Measurements from ENCODE around the gene PPP6R2. TPM values are rescaled to one million over a fixed set of nuclear protein-coding genes. Genes with fewer than 3 reads are reported as not detected.
A peak's percentile ranks its signal among the peaks of the same experiment; 100 is the strongest.

Gene PPP6R2
- total and polyA plus RNA-seq, 7 experiments from 2014 or later = 17.0 to 88.1 (median 63.9) TPM

GRCh38 chr22:50467773-50468440, 124.8 kb downstream of the PPP6R2 start:
- Histone ChIP-seq H3K27me3 (ENCODE audit: control insufficient read depth in 2 of 2, insufficient read depth in 2 of 2, low read length in 2 of 2) (no peaks in the 10 kb centered on the region), H3K4me3 (ENCODE audit: low read length) (no peak overlapping the region), H3K36me3 (ENCODE audit: control insufficient read depth in 2 of 3, insufficient read depth in 3 of 3, low read length in 3 of 3) (peaks cover 9 to 60% (median 22%) of the 10 kb centered on the region in 3 experiments), H3K4me1 (ENCODE audit: control insufficient read depth in 2 of 2, insufficient read depth in 2 of 2, low read length in 2 of 2) (peaks cover 43 to 48% of the 10 kb centered on the region in 2 donors), H3K27ac (ENCODE audit: low read depth, low read length) (peak overlapping the region; percentile 90), H3K9me3 (ENCODE audit: control insufficient read depth in 2 of 3, low read length in 3 of 3) (no peaks in the 10 kb centered on the region)
- CTCF ChIA-PET = interaction anchor here (0.8 to 4.0 kb wide), 6 partner anchors 8 to 152 kb away, joined by 3 to 18 read pairs (median 4); partner anchors contain the start of gene SCO2
- peak overlapping the region; percentile 88 to 99 (median 93) for H3K27ac Mint-ChIP-seq
- H3K27me3 Mint-ChIP-seq = no peaks in the 10 kb centered on the region
- H3K36me3 Mint-ChIP-seq = peaks cover 0 to 15% (median 7%) of the 10 kb centered on the region in 5 donors
- H3K4me1 Mint-ChIP-seq = peaks cover 33 to 55% (median 51%) of the 10 kb centered on the region in 7 donors
- DNase-seq (no peak), ATAC-seq (no peak)
- H3K9me3 Mint-ChIP-seq = no peaks in the 10 kb centered on the region
- intact Hi-C loops (cut with micrococcal nuclease) = no loop called here
- POLR2A ChIA-PET = interaction anchor here (1.3 to 3.6 kb wide), 7 partner anchors 10 to 153 kb away, joined by 4 to 19 read pairs (median 7); partner anchors contain the start of genes ADM2 and SCO2
- peak overlapping the region in 2 of 10 donors; percentile 98 to 100 for H3K4me3 Mint-ChIP-seq

GRCh38 chr22:50468626-50469025, 125.5 kb downstream of the PPP6R2 start:
- Mint-ChIP-seq H3K4me1 (peaks cover 39 to 62% (median 56%) of the 10 kb centered on the region in 7 donors), H3K27me3 (no peaks in the 10 kb centered on the region), H3K27ac (peak overlapping the region; percentile 88 to 99 (median 93)), H3K4me3 (peak overlapping the region in 9 of 10 donors; percentile 4 to 100 (median 94)), H3K9me3 (no peaks in the 10 kb centered on the region), H3K36me3 (peaks cover 0 to 17% (median 9%) of the 10 kb centered on the region in 5 donors)
- ChIA-PET POLR2A (interaction anchor here (1.3 to 3.6 kb wide), 8 partner anchors 9 to 153 kb away, joined by 4 to 19 read pairs (median 7); partner anchors contain the start of genes ADM2, LMF2, NCAPH2 and SCO2), CTCF (interaction anchor here (0.8 to 4.0 kb wide), 5 partner anchors 9 to 152 kb away, joined by 3 to 18 read pairs (median 4); partner anchors contain the start of gene SCO2)
- Histone ChIP-seq H3K27me3 (ENCODE audit: control insufficient read depth in 2 of 2, insufficient read depth in 2 of 2, low read length in 2 of 2) (no peaks in the 10 kb centered on the region), H3K4me1 (ENCODE audit: control insufficient read depth in 2 of 2, insufficient read depth in 2 of 2, low read length in 2 of 2) (peaks cover 50 to 55% of the 10 kb centered on the region in 2 donors), H3K4me3 (ENCODE audit: low read length) (peak overlapping the region; percentile 54), H3K27ac (ENCODE audit: low read depth, low read length) (peak overlapping the region; percentile 90), H3K36me3 (ENCODE audit: control insufficient read depth in 2 of 3, insufficient read depth in 3 of 3, low read length in 3 of 3) (peaks cover 4 to 53% (median 19%) of the 10 kb centered on the region in 3 experiments), H3K9me3 (ENCODE audit: control insufficient read depth in 2 of 3, low read length in 3 of 3) (no peaks in the 10 kb centered on the region)
- intact Hi-C loops (cut with micrococcal nuclease) = loop anchor here in 1 of 2 donors (1.0 kb wide), 2 partner anchors 40 to 152 kb away; partner anchors contain the start of gene NCAPH2
- no peak for DNase-seq
- ATAC-seq = no peak

- Histone ChIP-seq H3K27ac (ENCODE audit: low read depth, low read length) (peak overlapping the region; percentile 90), H3K27me3 (ENCODE audit: control insufficient read depth in 2 of 2, insufficient read depth in 2 of 2, low read length in 2 of 2) (no peaks in the 10 kb centered on the region), H3K4me3 (ENCODE audit: low read length) (peak overlapping the region; percentile 65), H3K9me3 (ENCODE audit: control insufficient read depth in 2 of 3, low read length in 3 of 3) (no peaks in the 10 kb centered on the region), H3K4me1 (ENCODE audit: control insufficient read depth in 2 of 2, insufficient read depth in 2 of 2, low read length in 2 of 2) (peaks cover 53 to 57% of the 10 kb centered on the region in 2 donors), H3K36me3 (ENCODE audit: control insufficient read depth in 2 of 3, insufficient read depth in 3 of 3, low read length in 3 of 3) (peaks cover 0 to 43% (median 9%) of the 10 kb centered on the region in 3 experiments)
- ChIA-PET POLR2A (interaction anchor here (0.6 to 3.6 kb wide), 24 partner anchors 8 to 218 kb away, joined by 3 to 19 read pairs (median 5); partner anchors contain the start of genes ADM2, LMF2, NCAPH2 and SCO2), CTCF (interaction anchor here (0.6 to 4.0 kb wide), 8 partner anchors 10 to 321 kb away, joined by 3 to 18 read pairs (median 5); partner anchors contain the start of genes LMF2, NCAPH2 and SCO2)
- H3K27me3 Mint-ChIP-seq = no peaks in the 10 kb centered on the region
- peak overlapping the region; percentile 88 to 99 (median 93) for H3K27ac Mint-ChIP-seq
- intact Hi-C loops (cut with micrococcal nuclease) = loop anchor here (1.0 to 10.0 kb wide), 14 partner anchors 12 to 195 kb away; partner anchors contain the start of genes PPP6R2 (in 2 of the 2), SCO2 (in 2 of the 2), ADM2 (in 1 of the 2) and LMF2 (in 1 of the 2)
- ATAC-seq = peak; percentile 95
- H3K36me3 Mint-ChIP-seq = peaks cover 0 to 15% (median 7%) of the 10 kb centered on the region in 5 donors
- H3K4me3 Mint-ChIP-seq = peak overlapping the region; percentile 76 to 100 (median 90)
- no peaks in the 10 kb centered on the region for H3K9me3 Mint-ChIP-seq
- peaks cover 45 to 69% (median 61%) of the 10 kb centered on the region in 7 donors for H3K4me1 Mint-ChIP-seq
- peak; percentile 77 to 96 (median 92) for DNase-seq
Measured at GRCh38 chr22:50469377-50470305, 126.5 kb downstream of the PPP6R2 start.

GRCh38 chr22:50470491-50470890, 127.4 kb downstream of the PPP6R2 start:
- Mint-ChIP-seq H3K27me3 (no peaks in the 10 kb centered on the region), H3K36me3 (peaks cover 0 to 15% (median 7%) of the 10 kb centered on the region in 5 donors), H3K9me3 (no peaks in the 10 kb centered on the region), H3K27ac (peak overlapping the region; percentile 88 to 99 (median 93)), H3K4me3 (peak overlapping the region; percentile 76 to 100 (median 90)), H3K4me1 (peaks cover 45 to 71% (median 65%) of the 10 kb centered on the region in 7 donors)
- no peaks in the 10 kb centered on the region for H3K27me3 ChIP-seq (ENCODE audit: control insufficient read depth in 2 of 2, insufficient read depth in 2 of 2, low read length in 2 of 2)
- peaks cover 0 to 37% (median 4%) of the 10 kb centered on the region in 3 experiments for H3K36me3 ChIP-seq (ENCODE audit: control insufficient read depth in 2 of 3, insufficient read depth in 3 of 3, low read length in 3 of 3)
- intact Hi-C loops (cut with micrococcal nuclease) = loop anchor here (1.0 to 10.0 kb wide), 12 partner anchors 11 to 196 kb away; partner anchors contain the start of genes PPP6R2 (in 2 of the 2), SCO2 (in 2 of the 2), ADM2 (in 1 of the 2) and LMF2 (in 1 of the 2)
- POLR2A ChIA-PET = interaction anchor here (0.7 to 3.6 kb wide), 18 partner anchors 10 to 218 kb away, joined by 3 to 19 read pairs (median 5); partner anchors contain the start of genes ADM2, LMF2, NCAPH2 and SCO2
- DNase-seq (no peak), ATAC-seq (no peak)
- peak overlapping the region; percentile 90 for H3K27ac ChIP-seq (ENCODE audit: low read depth, low read length)
- CTCF ChIA-PET = interaction anchor here (0.5 to 4.0 kb wide), 7 partner anchors 10 to 151 kb away, joined by 3 to 18 read pairs (median 6); partner anchors contain the start of genes LMF2, NCAPH2 and SCO2
- H3K4me3 ChIP-seq (ENCODE audit: low read length) = peak overlapping the region; percentile 65
- H3K9me3 ChIP-seq (ENCODE audit: control insufficient read depth in 2 of 3, low read length in 3 of 3) = no peaks in the 10 kb centered on the region
- peaks cover 53 to 60% of the 10 kb centered on the region in 2 donors for H3K4me1 ChIP-seq (ENCODE audit: control insufficient read depth in 2 of 2, insufficient read depth in 2 of 2, low read length in 2 of 2)

DNA sequence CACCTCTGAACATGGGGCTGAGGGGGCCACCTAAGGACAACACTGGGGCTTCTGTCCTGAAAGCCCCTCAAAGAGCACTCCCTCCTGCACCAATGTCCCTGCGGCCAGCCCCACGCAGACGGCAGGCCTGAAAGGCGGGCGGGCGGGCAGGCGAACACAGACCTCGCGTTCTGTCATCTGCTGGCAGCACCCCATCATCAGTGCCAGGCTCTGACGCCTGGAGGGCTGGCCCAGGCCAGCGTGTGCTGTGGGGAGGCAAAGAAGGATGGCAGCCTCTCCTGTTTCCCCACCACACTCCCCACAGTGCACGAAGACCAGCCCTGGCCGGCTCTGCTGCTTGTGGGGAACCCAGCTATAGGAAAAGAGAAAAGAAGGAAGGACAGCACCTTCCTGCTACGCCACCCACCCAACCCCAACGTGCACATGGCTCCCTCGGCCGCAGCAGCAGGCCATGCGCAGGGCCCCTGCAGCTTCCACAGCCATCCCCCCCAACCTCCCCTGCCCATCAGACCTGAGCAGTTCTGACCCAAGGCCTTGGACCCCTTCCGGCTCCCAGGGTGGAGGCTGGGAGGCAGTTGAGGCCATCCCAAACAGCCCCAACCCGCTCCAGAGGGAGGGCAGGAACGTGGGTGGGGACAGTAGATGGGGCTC, 128.2 kb downstream of the PPP6R2 start:
- CTCF ChIA-PET = interaction anchor here (2.2 to 4.0 kb wide), 2 partner anchors 37 to 54 kb away, joined by 7 to 18 read pairs; partner anchors contain the start of genes LMF2, NCAPH2 and SCO2
- H3K27ac Mint-ChIP-seq = peak overlapping the region; percentile 88 to 99 (median 93)
- peak overlapping the region; percentile 65 for H3K4me3 ChIP-seq (ENCODE audit: low read length)

More for the DNA sequence above, 128.2 kb downstream of the PPP6R2 start:
- Mint-ChIP-seq H3K9me3 (no peaks in the 10 kb centered on the region), H3K36me3 (peaks cover 0 to 15% (median 7%) of the 10 kb centered on the region in 5 donors), H3K27me3 (no peaks in the 10 kb centered on the region), H3K4me3 (peak overlapping the region; percentile 76 to 100 (median 94)), H3K4me1 (peaks cover 45 to 73% (median 66%) of the 10 kb centered on the region in 7 donors)
- no peak for ATAC-seq
- H3K4me1 ChIP-seq (ENCODE audit: control insufficient read depth in 2 of 2, insufficient read depth in 2 of 2, low read length in 2 of 2) = peaks cover 53 to 60% of the 10 kb centered on the region in 2 donors
- peaks cover 0 to 29% (median 4%) of the 10 kb centered on the region in 3 experiments for H3K36me3 ChIP-seq (ENCODE audit: control insufficient read depth in 2 of 3, insufficient read depth in 3 of 3, low read length in 3 of 3)
- H3K27ac ChIP-seq (ENCODE audit: low read depth, low read length) = peak overlapping the region; percentile 90
- H3K9me3 ChIP-seq (ENCODE audit: control insufficient read depth in 2 of 3, low read length in 3 of 3) = no peaks in the 10 kb centered on the region
- H3K27me3 ChIP-seq (ENCODE audit: control insufficient read depth in 2 of 2, insufficient read depth in 2 of 2, low read length in 2 of 2) = no peaks in the 10 kb centered on the region
- intact Hi-C loops (cut with micrococcal nuclease) = loop anchor here (2.0 to 10.0 kb wide), 6 partner anchors 15 to 197 kb away; partner anchors contain the start of genes MAPK11 (in 1 of the 2), PPP6R2 (in 1 of the 2), SCO2 (in 1 of the 2) and SYCE3 (in 1 of the 2)
- no peak for DNase-seq
- POLR2A ChIA-PET = interaction anchor here (0.9 to 3.6 kb wide), 11 partner anchors 12 to 150 kb away, joined by 3 to 19 read pairs (median 9); partner anchors contain the start of genes LMF2, NCAPH2 and SCO2

Data from naive thymus-derived CD4-positive, alpha-beta T cell (primary cell).